WERI-Rb-1 (cell line): ENCODE results near the gene TRAF7.

Experiments used
- DNase-seq: peaks from one replicate; pipeline ENCODE4 v3.0.0-alpha.2; 2020
- H3K27ac ChIP-seq: fragments of 250-450 bp; sonication (Bioruptor Pico); 2 replicates; pipeline ENCODE4 v1.5.1; 2020; ENCODE audit warnings: mild to moderate bottlenecking, moderate library complexity
- H3K27me3 ChIP-seq: fragments of 250-450 bp; sonication (Bioruptor Pico); 2 replicates; pipeline ENCODE4 v1.5.1; 2021; ENCODE audit warnings: mild to moderate bottlenecking, low read depth, moderate library complexity; ENCODE audit not compliant: insufficient read depth, severe bottlenecking
- H3K36me3 ChIP-seq: fragments of 250-450 bp; sonication (Bioruptor Pico); 2 replicates; pipeline ENCODE4 v1.5.1; 2020; ENCODE audit warnings: mild to moderate bottlenecking, moderate library complexity
- H3K4me3 ChIP-seq: 2 replicates; pipeline ENCODE4 v1.5.1; 2011; ENCODE audit warnings: low read depth, mild to moderate bottlenecking, control low read depth, low read length
- H3K9me3 ChIP-seq: fragments of 250-450 bp; sonication (Bioruptor Pico); 2 replicates; pipeline ENCODE4 v1.5.1; 2021; ENCODE audit warnings: mild to moderate bottlenecking, moderate library complexity; ENCODE audit not compliant: severe bottlenecking
- TF ChIP-seq, protein P1 (sequence below): IDR thresholded peaks from 2 replicates; pipeline ENCODE4 v1.5.1; 2011; ENCODE audit warnings: low read depth, mild to moderate bottlenecking, control low read depth, inconsistent platforms, low read length

Gene TRAF7

DNA sequence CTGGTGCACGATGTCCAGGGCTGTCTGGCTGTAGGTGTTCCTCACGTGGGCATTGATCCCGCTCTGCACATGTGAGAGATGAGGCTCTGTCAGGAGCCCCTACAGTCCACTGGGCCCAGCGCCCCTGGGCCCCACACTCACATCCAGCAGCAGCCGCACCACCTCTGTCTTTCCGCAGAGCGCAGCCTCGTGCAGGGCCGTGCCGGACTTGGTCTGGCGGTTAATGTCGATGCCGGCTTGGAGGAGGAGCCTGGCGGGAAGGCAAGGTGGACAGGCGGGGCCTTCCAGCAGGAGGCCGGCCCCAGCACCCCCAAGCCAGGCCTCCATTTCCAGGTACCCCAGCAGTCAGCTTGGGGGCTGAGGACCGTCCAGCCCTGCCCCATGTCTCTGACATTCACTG lies 31.6 kb downstream of the TRAF7 start:
- H3K27me3 ChIP-seq: no peaks in the 10 kb centered on the region
- H3K4me3 ChIP-seq: no peak overlapping the region
- peaks cover 43% of the 10 kb centered on the region for H3K36me3 ChIP-seq
- DNase-seq: no peak
- no peak overlapping the region for H3K27ac ChIP-seq
- H3K9me3 ChIP-seq: no peaks in the 10 kb centered on the region
- TF ChIP-seq, protein P1, sequence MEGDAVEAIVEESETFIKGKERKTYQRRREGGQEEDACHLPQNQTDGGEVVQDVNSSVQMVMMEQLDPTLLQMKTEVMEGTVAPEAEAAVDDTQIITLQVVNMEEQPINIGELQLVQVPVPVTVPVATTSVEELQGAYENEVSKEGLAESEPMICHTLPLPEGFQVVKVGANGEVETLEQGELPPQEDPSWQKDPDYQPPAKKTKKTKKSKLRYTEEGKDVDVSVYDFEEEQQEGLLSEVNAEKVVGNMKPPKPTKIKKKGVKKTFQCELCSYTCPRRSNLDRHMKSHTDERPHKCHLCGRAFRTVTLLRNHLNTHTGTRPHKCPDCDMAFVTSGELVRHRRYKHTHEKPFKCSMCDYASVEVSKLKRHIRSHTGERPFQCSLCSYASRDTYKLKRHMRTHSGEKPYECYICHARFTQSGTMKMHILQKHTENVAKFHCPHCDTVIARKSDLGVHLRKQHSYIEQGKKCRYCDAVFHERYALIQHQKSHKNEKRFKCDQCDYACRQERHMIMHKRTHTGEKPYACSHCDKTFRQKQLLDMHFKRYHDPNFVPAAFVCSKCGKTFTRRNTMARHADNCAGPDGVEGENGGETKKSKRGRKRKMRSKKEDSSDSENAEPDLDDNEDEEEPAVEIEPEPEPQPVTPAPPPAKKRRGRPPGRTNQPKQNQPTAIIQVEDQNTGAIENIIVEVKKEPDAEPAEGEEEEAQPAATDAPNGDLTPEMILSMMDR: no peak

DNA sequence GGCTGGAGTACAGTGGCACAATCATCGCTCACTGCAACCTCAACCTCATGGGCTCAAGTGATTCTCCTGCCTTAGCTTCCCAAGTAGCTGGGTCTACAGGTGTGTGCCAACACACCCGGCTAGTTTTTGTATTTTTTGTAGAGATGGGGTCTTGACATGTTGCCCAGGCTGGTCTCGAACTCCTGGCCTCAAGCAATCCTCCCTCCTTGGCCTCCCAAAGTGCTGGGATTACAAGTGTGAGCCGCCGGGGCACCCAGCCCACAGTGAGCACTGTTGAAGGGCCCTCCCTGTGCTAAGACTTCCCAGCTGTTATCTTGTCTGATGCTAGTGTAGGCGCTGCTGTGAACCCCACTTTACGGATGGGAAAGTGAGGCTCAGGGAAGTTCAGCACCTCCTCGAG lies 32.8 kb downstream of the TRAF7 start:
- no peak for DNase-seq
- Histone ChIP-seq H3K27me3 (no peaks in the 10 kb centered on the region), H3K4me3 (no peak overlapping the region), H3K36me3 (peaks cover 36% of the 10 kb centered on the region), H3K27ac (no peak overlapping the region), H3K9me3 (no peaks in the 10 kb centered on the region)
- TF ChIP-seq, protein P1: no peak

DNA sequence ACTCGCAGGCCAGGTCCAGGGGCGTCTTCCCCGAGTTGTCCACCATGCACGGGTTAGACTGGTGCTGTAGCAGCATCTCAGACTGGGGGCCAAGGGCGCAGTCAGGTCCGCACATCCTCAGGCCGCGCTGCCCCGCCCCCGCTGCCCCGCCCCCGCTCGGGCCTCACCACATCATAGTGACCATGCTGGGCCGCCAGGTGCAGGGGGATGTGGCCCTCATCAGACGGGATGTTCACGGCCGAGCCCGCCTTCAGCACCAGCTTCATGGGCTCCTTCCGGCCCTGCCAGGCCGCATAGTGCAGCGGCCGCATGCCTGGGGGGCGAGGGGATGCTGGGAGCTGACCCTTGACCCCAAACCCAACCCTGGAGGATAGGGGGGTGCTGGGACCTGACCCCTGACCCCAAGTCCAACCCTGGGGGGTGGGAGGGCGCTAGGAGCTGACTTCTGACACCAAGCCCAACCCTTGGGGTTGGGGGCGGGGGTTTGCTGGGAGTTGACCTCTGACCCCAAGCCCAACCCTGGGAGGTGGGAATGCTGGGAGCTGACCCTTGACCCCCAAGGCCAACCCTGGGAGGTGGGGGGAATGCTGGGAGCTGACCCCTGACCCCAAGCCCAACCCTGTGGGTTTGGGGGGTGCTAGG lies 33.8 kb downstream of the TRAF7 start:
- H3K36me3 ChIP-seq: peaks cover 33% of the 10 kb centered on the region
- H3K4me3 ChIP-seq: no peak overlapping the region
- no peaks in the 10 kb centered on the region for H3K9me3 ChIP-seq
- no peaks in the 10 kb centered on the region for H3K27me3 ChIP-seq
- DNase-seq: no peak
- TF ChIP-seq, protein P1: no peak
- H3K27ac ChIP-seq: no peak overlapping the region

DNA sequence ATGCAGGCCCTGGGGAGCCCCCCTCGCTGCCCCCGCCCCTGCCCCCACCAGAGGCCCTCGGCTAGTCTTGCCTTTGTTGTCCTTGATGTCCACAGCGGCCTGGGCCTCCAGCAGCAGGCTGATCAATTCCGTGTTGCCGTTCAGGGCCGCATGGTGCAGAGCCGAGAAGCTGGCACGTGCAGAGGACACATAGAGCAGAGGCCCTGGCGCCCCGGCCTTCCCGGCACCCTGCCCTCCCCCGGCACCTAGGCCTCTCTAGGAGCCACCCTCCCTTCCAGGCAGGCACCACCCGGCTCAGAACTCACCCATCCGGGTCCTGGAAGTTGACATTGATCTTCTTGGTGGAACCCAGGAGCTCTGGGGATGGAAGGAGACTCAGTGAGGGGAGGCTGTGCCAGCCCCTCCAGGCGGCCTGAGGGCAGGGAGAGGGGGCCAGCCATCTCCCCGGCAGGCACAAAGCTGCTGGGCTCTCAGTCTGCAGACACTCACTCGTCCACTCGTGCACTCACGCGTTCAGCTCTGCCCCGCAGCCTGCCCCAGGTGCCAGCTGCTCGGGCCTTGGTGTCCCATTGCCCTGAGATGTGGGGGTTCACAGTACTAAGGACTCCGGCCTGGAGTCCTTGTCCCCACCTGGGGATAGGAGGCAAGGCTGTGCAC lies 34.5 kb downstream of the TRAF7 start:
- no peak for DNase-seq
- H3K9me3 ChIP-seq: no peaks in the 10 kb centered on the region
- TF ChIP-seq, protein P1: no peak
- H3K36me3 ChIP-seq: peaks cover 29% of the 10 kb centered on the region
- H3K27ac ChIP-seq: no peak overlapping the region; the same call in 1 of the 2 replicates
- no peak overlapping the region for H3K4me3 ChIP-seq
- H3K27me3 ChIP-seq: no peaks in the 10 kb centered on the region

DNA sequence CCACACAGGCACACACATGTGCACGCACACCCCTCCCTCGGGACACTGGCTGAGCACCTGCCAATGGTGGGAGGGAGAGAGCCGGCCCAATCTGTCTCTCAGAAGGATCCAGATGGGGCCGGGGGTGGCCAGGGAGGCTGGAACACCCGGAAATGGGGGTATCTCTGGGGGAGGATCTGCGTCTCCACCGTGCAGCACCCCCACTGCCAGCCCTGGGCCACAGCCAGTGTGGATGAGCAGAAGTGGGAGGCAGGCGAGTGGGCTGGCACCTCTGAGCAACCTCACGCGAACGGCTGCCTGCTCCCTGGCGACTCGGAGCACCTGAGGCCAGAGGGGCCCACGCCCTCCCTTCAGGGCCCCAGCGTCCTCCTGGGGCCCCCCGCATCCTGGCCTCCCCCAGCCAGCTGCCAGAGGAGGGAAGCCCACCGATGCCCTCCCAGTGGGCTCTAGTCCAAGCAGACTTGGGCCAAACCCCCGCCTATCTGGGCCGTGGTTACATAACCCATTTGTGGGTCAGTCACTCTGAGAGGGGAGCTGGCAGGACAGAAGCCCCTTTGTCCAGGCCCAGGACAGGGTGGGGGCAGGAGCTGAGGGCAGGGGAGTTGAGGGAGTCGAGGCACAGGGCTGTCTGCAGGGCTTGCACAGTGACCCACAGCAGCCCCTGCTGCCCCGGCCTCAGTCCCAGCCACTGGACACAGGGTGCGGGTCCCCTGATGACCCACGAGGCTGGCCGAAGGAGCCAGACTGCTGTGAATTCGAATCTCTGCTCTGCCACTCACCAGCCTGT lies 35.3 kb downstream of the TRAF7 start:
- Histone ChIP-seq H3K27me3 (no peaks in the 10 kb centered on the region), H3K27ac (no peak overlapping the region; the same call in 1 of the 2 replicates), H3K36me3 (peaks cover 29% of the 10 kb centered on the region), H3K9me3 (no peaks in the 10 kb centered on the region), H3K4me3 (no peak overlapping the region)
- TF ChIP-seq, protein P1: no peak
- DNase-seq: no peak
